ENCODE results near the gene LCP1. TPM values are rescaled to one million over a fixed set of nuclear protein-coding genes. Genes with fewer than 3 reads are reported as not detected.
A peak's percentile ranks its signal among the peaks of the same experiment; 100 is the strongest.

LCP1 gene
- total and polyA plus RNA-seq, 2 donors, result 181 to 596 TPM

DNA sequence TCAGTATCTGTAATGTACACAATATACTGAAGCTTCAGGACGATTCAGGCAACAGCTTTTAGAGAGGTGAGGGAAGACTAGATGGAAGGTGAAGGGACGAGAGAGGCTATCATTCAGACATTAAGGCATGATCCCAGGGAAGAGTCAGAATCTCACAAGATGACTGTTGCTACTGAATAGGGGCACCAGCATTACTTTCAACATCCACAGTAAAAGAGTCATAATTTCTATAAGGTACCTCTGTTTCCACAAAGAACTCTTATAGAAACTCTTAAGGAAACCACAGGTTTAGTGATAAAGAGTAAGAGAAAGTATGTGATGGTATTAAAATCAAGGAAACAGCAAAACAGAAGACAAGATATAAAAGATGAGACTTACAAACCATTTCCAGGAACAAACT, 23.0 kb downstream of the LCP1 start:
- no peak overlapping the region for H3K27ac ChIP-seq (ENCODE audit: low read depth in 1 of 2, low read length in 1 of 2)
- peaks cover 5 to 15% of the 10 kb centered on the region in 2 donors for H3K4me1 ChIP-seq (ENCODE audit: control insufficient read depth in 2 of 2, insufficient read depth in 2 of 2, low read length in 2 of 2)
- WGBS, result 96% methylated on average over 2 of the region's 2 CpGs
- DNase-seq (ENCODE audit: low read depth in 6 of 9, low spot score in 9 of 9), result no peak
- no peak overlapping the region for H3K4me3 ChIP-seq (ENCODE audit: low read length in 2 of 2)
- H3K27me3 ChIP-seq (ENCODE audit: control insufficient read depth in 2 of 2, insufficient read depth in 1 of 2, low read length in 1 of 2), result no peaks in the 10 kb centered on the region
- peaks cover 0 to 2% of the 10 kb centered on the region in 2 donors for H3K9me3 ChIP-seq (ENCODE audit: control insufficient read depth in 2 of 2, insufficient read depth in 1 of 2, low read length in 1 of 2)
- peaks cover 26 to 60% of the 10 kb centered on the region in 2 donors for H3K36me3 ChIP-seq (ENCODE audit: control insufficient read depth in 2 of 2, insufficient read depth in 2 of 2, low read length in 1 of 2)

DNA sequence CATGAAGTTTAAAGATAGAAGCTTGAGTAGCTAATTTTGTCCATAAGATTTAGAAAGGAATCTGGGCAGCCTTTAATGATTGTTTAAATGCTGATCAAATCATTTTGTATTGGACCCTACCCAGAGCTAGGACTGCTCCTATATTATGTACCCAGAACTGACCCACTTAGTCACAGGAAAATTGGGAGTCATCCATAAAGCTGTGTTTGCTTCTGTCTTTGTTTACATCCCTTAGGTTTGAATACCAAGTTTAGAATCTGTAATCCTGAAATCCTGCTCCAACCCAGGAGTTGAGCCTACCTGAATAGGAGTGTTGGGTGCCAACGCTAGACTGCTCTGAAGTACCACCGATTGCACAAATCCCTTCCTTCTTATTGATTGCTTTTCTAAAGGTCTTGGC, 23.8 kb downstream of the LCP1 start:
- Histone ChIP-seq H3K27me3 (ENCODE audit: control insufficient read depth in 2 of 2, insufficient read depth in 1 of 2, low read length in 1 of 2) (no peaks in the 10 kb centered on the region), H3K4me1 (ENCODE audit: control insufficient read depth in 2 of 2, insufficient read depth in 2 of 2, low read length in 2 of 2) (peaks cover 2 to 15% of the 10 kb centered on the region in 2 donors), H3K36me3 (ENCODE audit: control insufficient read depth in 2 of 2, insufficient read depth in 2 of 2, low read length in 1 of 2) (peaks cover 27 to 64% of the 10 kb centered on the region in 2 donors), H3K27ac (ENCODE audit: low read depth in 1 of 2, low read length in 1 of 2) (no peak overlapping the region), H3K4me3 (ENCODE audit: low read length in 2 of 2) (no peak overlapping the region), H3K9me3 (ENCODE audit: control insufficient read depth in 2 of 2, insufficient read depth in 1 of 2, low read length in 1 of 2) (peaks cover 0 to 2% of the 10 kb centered on the region in 2 donors)
- DNase-seq (ENCODE audit: low read depth in 6 of 9, low spot score in 9 of 9), result no peak
- 99% methylated on average over 2 of the region's 2 CpGs for WGBS

DNA sequence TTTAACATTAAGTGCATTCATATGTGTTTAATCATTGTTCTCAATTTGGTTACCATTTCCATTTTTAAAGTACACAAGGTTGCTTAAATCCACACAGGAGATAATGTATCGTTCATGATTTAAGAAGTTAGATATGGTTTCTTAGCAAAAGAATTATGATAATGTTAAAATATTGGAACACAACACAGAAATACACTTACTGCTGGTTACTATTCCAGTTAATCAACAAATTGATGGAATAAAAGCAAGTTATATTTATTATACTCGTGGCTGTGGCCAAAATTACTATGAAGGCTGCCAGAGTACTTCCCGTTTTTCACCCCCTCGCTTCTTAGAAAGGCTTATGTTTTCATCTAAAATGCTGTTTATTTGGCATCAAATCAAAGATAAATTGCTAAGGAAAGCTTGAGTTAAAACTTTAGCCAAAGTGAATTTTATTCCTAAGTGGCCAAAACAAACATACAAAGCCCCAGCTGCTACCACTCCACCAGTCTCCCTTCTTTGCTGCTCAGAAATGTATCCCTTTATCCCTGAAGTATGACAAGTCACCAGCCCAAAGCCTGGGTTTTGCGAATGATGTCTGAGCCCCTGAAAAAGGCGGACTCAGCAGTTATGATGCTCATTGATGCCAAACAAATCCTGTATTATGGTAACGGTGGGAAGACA, 27.7 kb downstream of the LCP1 start:
- no peak overlapping the region for H3K4me3 ChIP-seq (ENCODE audit: low read length in 2 of 2)
- 90% methylated on average over 7 of the region's 7 CpGs for WGBS
- H3K27ac ChIP-seq (ENCODE audit: low read depth in 1 of 2, low read length in 1 of 2), result peak overlapping the region in 1 of 2 donors; percentile 1
- peaks cover 11 to 18% of the 10 kb centered on the region in 2 donors for H3K4me1 ChIP-seq (ENCODE audit: control insufficient read depth in 2 of 2, insufficient read depth in 2 of 2, low read length in 2 of 2)
- no peaks in the 10 kb centered on the region for H3K9me3 ChIP-seq (ENCODE audit: control insufficient read depth in 2 of 2, insufficient read depth in 1 of 2, low read length in 1 of 2)
- H3K36me3 ChIP-seq (ENCODE audit: control insufficient read depth in 2 of 2, insufficient read depth in 2 of 2, low read length in 1 of 2), result peaks cover 54 to 92% of the 10 kb centered on the region in 2 donors
- DNase-seq (ENCODE audit: low read depth in 6 of 9, low spot score in 9 of 9), result no peak
- no peaks in the 10 kb centered on the region for H3K27me3 ChIP-seq (ENCODE audit: control insufficient read depth in 2 of 2, insufficient read depth in 1 of 2, low read length in 1 of 2)

DNA sequence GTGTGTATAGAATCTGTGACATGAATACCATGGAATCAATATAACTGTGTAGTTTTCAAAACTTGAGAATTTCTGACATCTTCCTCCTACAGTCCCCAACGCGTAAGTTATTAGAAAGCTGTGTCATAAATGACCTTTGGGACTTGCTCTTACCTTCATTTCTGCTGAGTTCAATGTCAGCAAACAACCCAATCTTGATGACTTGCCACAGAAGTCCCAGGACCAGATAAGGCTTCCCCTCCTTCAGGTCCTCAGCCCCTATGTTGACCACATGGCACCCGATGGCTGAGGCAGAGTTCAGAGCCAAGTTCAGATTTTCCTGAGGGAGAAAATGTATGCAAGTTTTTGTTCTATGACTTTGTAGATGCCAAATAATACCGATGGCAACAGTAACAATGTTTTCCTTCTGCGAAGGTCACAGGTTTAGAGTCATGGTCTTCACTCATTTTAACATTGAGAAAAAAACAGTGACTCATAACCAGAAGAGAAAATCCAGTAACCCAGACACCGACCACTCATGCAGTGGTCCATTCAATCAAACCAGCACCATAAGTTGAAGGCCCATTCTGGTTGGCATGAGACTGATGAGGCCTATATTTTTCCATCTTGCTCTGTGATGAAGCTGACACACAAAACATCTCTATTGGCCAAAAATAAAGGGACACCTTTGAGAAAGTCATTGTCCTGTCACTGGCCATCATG, 29.2 kb downstream of the LCP1 start:
- no peaks in the 10 kb centered on the region for H3K27me3 ChIP-seq (ENCODE audit: control insufficient read depth in 2 of 2, insufficient read depth in 1 of 2, low read length in 1 of 2)
- no peaks in the 10 kb centered on the region for H3K9me3 ChIP-seq (ENCODE audit: control insufficient read depth in 2 of 2, insufficient read depth in 1 of 2, low read length in 1 of 2)
- H3K27ac ChIP-seq (ENCODE audit: low read depth in 1 of 2, low read length in 1 of 2), result peak overlapping the region in 1 of 2 donors; percentile 38
- peaks cover 11 to 24% of the 10 kb centered on the region in 2 donors for H3K4me1 ChIP-seq (ENCODE audit: control insufficient read depth in 2 of 2, insufficient read depth in 2 of 2, low read length in 2 of 2)
- no peak for DNase-seq (ENCODE audit: low read depth in 6 of 9, low spot score in 9 of 9)
- H3K4me3 ChIP-seq (ENCODE audit: low read length in 2 of 2), result no peak overlapping the region
- WGBS, result 98% methylated on average over 6 of the region's 6 CpGs
- peaks cover 47 to 85% of the 10 kb centered on the region in 2 donors for H3K36me3 ChIP-seq (ENCODE audit: control insufficient read depth in 2 of 2, insufficient read depth in 2 of 2, low read length in 1 of 2)

GRCh38 chr13:46150134-46150693, 31.8 kb downstream of the LCP1 start:
- Histone ChIP-seq H3K27ac (ENCODE audit: low read depth in 1 of 2, low read length in 1 of 2) (peak overlapping the region in 1 of 2 donors; percentile 97), H3K4me3 (ENCODE audit: low read length in 2 of 2) (no peak overlapping the region), H3K9me3 (ENCODE audit: control insufficient read depth in 2 of 2, insufficient read depth in 1 of 2, low read length in 1 of 2) (no peaks in the 10 kb centered on the region), H3K4me1 (ENCODE audit: control insufficient read depth in 2 of 2, insufficient read depth in 2 of 2, low read length in 2 of 2) (peaks cover 11 to 24% of the 10 kb centered on the region in 2 donors), H3K27me3 (ENCODE audit: control insufficient read depth in 2 of 2, insufficient read depth in 1 of 2, low read length in 1 of 2) (no peaks in the 10 kb centered on the region), H3K36me3 (ENCODE audit: control insufficient read depth in 2 of 2, insufficient read depth in 2 of 2, low read length in 1 of 2) (peaks cover 43 to 87% of the 10 kb centered on the region in 2 donors)
- DNase-seq (ENCODE audit: low read depth in 6 of 9, low spot score in 9 of 9), result no peak
- WGBS, result 96% methylated on average over 1 of the region's 1 CpG

DNA sequence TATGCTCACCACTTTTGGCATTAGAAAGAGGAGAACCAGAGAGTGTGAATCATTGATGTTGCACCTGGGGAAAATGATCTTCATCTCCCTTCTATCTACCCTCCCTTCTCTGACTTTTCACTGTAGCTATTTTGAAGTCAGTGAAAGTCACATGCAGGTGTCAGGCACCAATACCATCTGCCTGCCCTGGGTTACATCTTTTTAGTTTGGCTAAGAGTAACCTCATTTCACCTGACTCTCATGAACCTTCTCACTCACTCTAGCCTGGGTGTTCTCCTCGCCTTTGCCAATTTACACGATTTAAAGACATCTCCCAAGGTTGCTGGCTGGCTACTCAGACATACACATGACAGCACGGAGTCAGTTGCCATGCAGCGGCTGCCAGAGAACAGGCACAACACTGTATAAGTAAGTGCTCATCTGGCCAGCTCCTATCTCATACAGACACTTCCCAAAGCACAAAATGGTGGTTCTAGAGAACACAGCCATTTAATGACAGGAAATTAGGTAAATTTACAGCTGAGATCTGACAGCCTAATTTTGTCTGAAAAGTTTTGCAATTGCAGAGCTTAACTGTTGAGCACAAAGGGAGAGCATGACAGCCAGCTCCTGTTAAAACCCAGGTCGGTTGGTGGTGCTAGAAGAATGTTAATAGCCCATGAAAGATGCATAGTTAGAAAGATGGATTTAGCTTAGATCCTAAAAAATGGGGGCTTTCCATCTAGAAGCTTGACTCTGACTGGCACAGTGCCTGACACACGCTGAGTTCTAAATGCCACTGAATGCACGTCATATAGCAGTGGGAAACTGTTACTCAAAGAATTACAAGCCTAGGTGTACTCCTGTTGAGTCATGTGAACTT, 32.5 kb downstream of the LCP1 start:
- Histone ChIP-seq H3K4me1 (ENCODE audit: control insufficient read depth in 2 of 2, insufficient read depth in 2 of 2, low read length in 2 of 2) (peaks cover 11 to 24% of the 10 kb centered on the region in 2 donors), H3K9me3 (ENCODE audit: control insufficient read depth in 2 of 2, insufficient read depth in 1 of 2, low read length in 1 of 2) (no peaks in the 10 kb centered on the region), H3K27me3 (ENCODE audit: control insufficient read depth in 2 of 2, insufficient read depth in 1 of 2, low read length in 1 of 2) (no peaks in the 10 kb centered on the region), H3K36me3 (ENCODE audit: control insufficient read depth in 2 of 2, insufficient read depth in 2 of 2, low read length in 1 of 2) (peaks cover 45 to 87% of the 10 kb centered on the region in 2 donors), H3K4me3 (ENCODE audit: low read length in 2 of 2) (no peak overlapping the region), H3K27ac (ENCODE audit: low read depth in 1 of 2, low read length in 1 of 2) (peak overlapping the region; percentile 64 to 97)
- WGBS, result 62% methylated on average over 7 of the region's 7 CpGs
- DNase-seq (ENCODE audit: low read depth in 6 of 9, low spot score in 9 of 9), result peak in 8 of 9 donors; percentile 57 to 89 (median 74)

DNA sequence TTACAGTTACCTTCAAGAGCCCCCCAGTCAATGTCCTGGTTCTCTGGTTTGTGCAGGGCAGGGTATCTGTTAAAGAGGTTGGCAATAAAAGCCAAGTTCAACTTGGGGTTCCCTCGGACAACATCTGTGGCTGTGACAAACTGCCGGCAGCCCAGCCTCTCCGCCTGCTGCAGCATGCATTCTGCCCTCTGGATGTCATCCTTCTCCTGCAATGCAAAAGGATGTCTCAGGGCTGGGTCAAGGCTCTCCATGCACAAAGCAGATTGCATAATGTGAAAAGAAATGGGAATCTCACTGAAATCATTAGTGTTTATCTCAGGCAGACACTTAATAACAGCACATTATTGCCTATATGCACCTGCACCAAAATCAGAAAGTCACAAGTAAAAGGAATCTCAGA, 35.1 kb downstream of the LCP1 start:
- Histone ChIP-seq H3K27me3 (ENCODE audit: control insufficient read depth in 2 of 2, insufficient read depth in 1 of 2, low read length in 1 of 2) (no peaks in the 10 kb centered on the region), H3K9me3 (ENCODE audit: control insufficient read depth in 2 of 2, insufficient read depth in 1 of 2, low read length in 1 of 2) (no peaks in the 10 kb centered on the region), H3K4me3 (ENCODE audit: low read length in 2 of 2) (no peak overlapping the region), H3K4me1 (ENCODE audit: control insufficient read depth in 2 of 2, insufficient read depth in 2 of 2, low read length in 2 of 2) (peaks cover 11 to 24% of the 10 kb centered on the region in 2 donors), H3K36me3 (ENCODE audit: control insufficient read depth in 2 of 2, insufficient read depth in 2 of 2, low read length in 1 of 2) (peaks cover 54 to 88% of the 10 kb centered on the region in 2 donors), H3K27ac (ENCODE audit: low read depth in 1 of 2, low read length in 1 of 2) (no peak overlapping the region)
- DNase-seq (ENCODE audit: low read depth in 6 of 9, low spot score in 9 of 9), result no peak
- 96% methylated on average over 3 of the region's 3 CpGs for WGBS

- Histone ChIP-seq H3K36me3 (ENCODE audit: control insufficient read depth in 2 of 2, insufficient read depth in 2 of 2, low read length in 1 of 2) (peaks cover 52 to 86% of the 10 kb centered on the region in 2 donors), H3K27me3 (ENCODE audit: control insufficient read depth in 2 of 2, insufficient read depth in 1 of 2, low read length in 1 of 2) (no peaks in the 10 kb centered on the region), H3K4me3 (ENCODE audit: low read length in 2 of 2) (no peak overlapping the region), H3K4me1 (ENCODE audit: control insufficient read depth in 2 of 2, insufficient read depth in 2 of 2, low read length in 2 of 2) (peaks cover 11 to 24% of the 10 kb centered on the region in 2 donors), H3K9me3 (ENCODE audit: control insufficient read depth in 2 of 2, insufficient read depth in 1 of 2, low read length in 1 of 2) (no peaks in the 10 kb centered on the region), H3K27ac (ENCODE audit: low read depth in 1 of 2, low read length in 1 of 2) (no peak overlapping the region)
- WGBS, result 78% methylated on average over 2 of the region's 2 CpGs
- no peak for DNase-seq (ENCODE audit: low read depth in 6 of 9, low spot score in 9 of 9)
These were observed 36.0 kb downstream of the LCP1 start for GRCh38 chr13:46145950-46146349.

Measured in thymus (tissue), 11 donors.